Type B pancreatic cell (in vitro differentiated cells): ENCODE data around the gene BTBD16. TPM values are rescaled to one million over a fixed set of nuclear protein-coding genes. Genes with fewer than 3 reads are reported as not detected.
A peak's percentile ranks its signal among the peaks of the same experiment; 100 is the strongest.

ENCODE experiments used
- DNase-seq: peaks from one replicate; pipeline ENCODE4 v3.0.0; 2021; ENCODE audit warnings: mixed read lengths; ENCODE audit not compliant: unreplicated experiment; ENCODE audit errors: extremely low spot score
- H3K27ac Mint-ChIP-seq: 2 replicates; pipeline ENCODE4 v1.8.0; 2021; ENCODE audit warnings: mild to moderate bottlenecking, mixed read lengths
- H3K27me3 Mint-ChIP-seq: 2 replicates; pipeline ENCODE4 v1.8.0; 2021; ENCODE audit warnings: mixed read lengths
- H3K36me3 Mint-ChIP-seq: 2 replicates; pipeline ENCODE4 v1.8.0; 2021; ENCODE audit warnings: mixed read lengths
- H3K4me1 Mint-ChIP-seq: one replicate; pipeline ENCODE4 v1.8.0; 2021; ENCODE audit warnings: mixed read lengths; ENCODE audit not compliant: unreplicated experiment
- H3K4me3 Mint-ChIP-seq: 2 replicates; pipeline ENCODE4 v1.8.0; 2021; ENCODE audit warnings: mild to moderate bottlenecking, mixed read lengths
- H3K9me3 Mint-ChIP-seq: 2 replicates; pipeline ENCODE4 v1.8.0; 2021; ENCODE audit warnings: mixed read lengths
- CTCF ChIP-seq: fragments of 200-600 bp; sonication (generic); conservative IDR thresholded peaks from 2 replicates; pipeline ENCODE4 v1.5.0; 2021; ENCODE audit warnings: antibody characterized with exemption, mild to moderate bottlenecking
- total RNA-seq: library from RNA; stranded (reverse); gene quantifications from 2 replicates; pipeline ENCODE4 v1.2.1, GENCODE V29; 2021; ENCODE audit warnings: low replicate concordance

The BTBD16 gene
- total RNA-seq, 1 donor from 2014 or later: 0.46 TPM

- no peak for TF ChIP-seq CTCF
- H3K27ac Mint-ChIP-seq: no peak overlapping the region
- peaks cover 12% of the 10 kb centered on the region for H3K9me3 Mint-ChIP-seq
- H3K36me3 Mint-ChIP-seq: no peaks in the 10 kb centered on the region
- no peak overlapping the region for H3K4me3 Mint-ChIP-seq
- DNase-seq: peak; percentile 48
- peaks cover 3% of the 10 kb centered on the region for H3K27me3 Mint-ChIP-seq
- peaks cover 4% of the 10 kb centered on the region for H3K4me1 Mint-ChIP-seq
Measured at GRCh38 chr10:122301811-122302115, 30.7 kb downstream of the BTBD16 start.

GRCh38 chr10:122302315-122302714, 31.2 kb downstream of the BTBD16 start:
- H3K4me3 Mint-ChIP-seq: no peak overlapping the region
- TF ChIP-seq CTCF: no peak
- peak; percentile 25 for DNase-seq
- peaks cover 12% of the 10 kb centered on the region for H3K9me3 Mint-ChIP-seq
- peaks cover 3% of the 10 kb centered on the region for H3K27me3 Mint-ChIP-seq
- H3K27ac Mint-ChIP-seq: no peak overlapping the region
- no peaks in the 10 kb centered on the region for H3K36me3 Mint-ChIP-seq
- H3K4me1 Mint-ChIP-seq: peaks cover 4% of the 10 kb centered on the region

- Mint-ChIP-seq H3K36me3 (no peaks in the 10 kb centered on the region), H3K4me1 (peaks cover 14% of the 10 kb centered on the region), H3K4me3 (no peak overlapping the region), H3K27ac (no peak overlapping the region), H3K9me3 (peaks cover 12% of the 10 kb centered on the region), H3K27me3 (peaks cover 3% of the 10 kb centered on the region)
- DNase-seq: peak; percentile 32
- no peak for TF ChIP-seq CTCF
Measured at GRCh38 chr10:122303271-122304053, 32.4 kb downstream of the BTBD16 start.

GRCh38 chr10:122304054-122304579, 33.0 kb downstream of the BTBD16 start:
- Mint-ChIP-seq H3K27ac (no peak overlapping the region), H3K36me3 (no peaks in the 10 kb centered on the region), H3K9me3 (peaks cover 12% of the 10 kb centered on the region), H3K4me1 (peaks cover 14% of the 10 kb centered on the region), H3K4me3 (no peak overlapping the region), H3K27me3 (no peaks in the 10 kb centered on the region)
- no peak for TF ChIP-seq CTCF
- no peak for DNase-seq

GRCh38 chr10:122306282-122306681, 35.2 kb downstream of the BTBD16 start:
- Mint-ChIP-seq H3K9me3 (peaks cover 12% of the 10 kb centered on the region), H3K4me1 (peaks cover 28% of the 10 kb centered on the region), H3K27ac (no peak overlapping the region), H3K4me3 (no peak overlapping the region), H3K27me3 (no peaks in the 10 kb centered on the region), H3K36me3 (no peaks in the 10 kb centered on the region)
- TF ChIP-seq CTCF: no peak
- DNase-seq: no peak
